SK-MEL-5 (cell line): ENCODE data around the gene NEU2. TPM values are rescaled to one million over a fixed set of nuclear protein-coding genes. Genes with fewer than 3 reads are reported as not detected.

ENCODE experiments used
- DNase-seq: peaks from one replicate; pipeline ENCODE4 v3.0.0-alpha.2; 2016; ENCODE audit warnings: low read depth, low spot score
- in situ Hi-C: cut with HindIII; loops from 2 replicates; pipeline ENCODE4 v1.10.0; 2016; ENCODE audit warnings: low sequenced_read_pairs, high pct_unique_total_duplicates, low pct_unique_long_range_greater_than_20kb
- polyA plus RNA-seq, 2 experiments: library from polyadenylated mRNA; depleted of rRNA; stranded (reverse); fragments of >200 nt; gene quantifications; 2 replicates each; pipeline ENCODE4 v1.2.3, GENCODE V29; 2015
- total RNA-seq: library from RNA; depleted of rRNA; stranded (reverse); fragments of >200 nt; shearing (Covaris generic); gene quantifications from 2 replicates; pipeline ENCODE4 v1.2.3, GENCODE V29; 2014; rRNA removed

Gene NEU2
- total RNA-seq, result not detected in 2 replicates
- not detected in 2 replicates for polyA plus RNA-seq (2015; cell fraction: cytosol; rRNA removed)
- not detected in 2 replicates for polyA plus RNA-seq (2015; cell fraction: nucleus; rRNA removed)

GRCh38 chr2:233032551-233033320 is at the start of gene NEU2:
NEU2 (plus strand) TSS chr2:233032672; CDS start chr2:233032672, 0 bp downstream.
- in situ Hi-C loops, result no loop called here
- no peak for DNase-seq

- DNase-seq, result no peak
- in situ Hi-C loops, result no loop called here
Observed at GRCh38 chr2:232982926-232983668, 49.4 kb upstream of the NEU2 start.

- DNase-seq, result no peak
- in situ Hi-C loops, result no loop called here
Observed at GRCh38 chr2:232983669-232984140, 48.8 kb upstream of the NEU2 start.

- DNase-seq, result no peak
- in situ Hi-C loops, result no loop called here
Observed at GRCh38 chr2:232984451-232985207, 47.8 kb upstream of the NEU2 start.

GRCh38 chr2:232986155-232986554 is 46.3 kb upstream of the NEU2 start:
- DNase-seq, result no peak
- in situ Hi-C loops, result no loop called here

GRCh38 chr2:232993231-232993821 is 39.1 kb upstream of the NEU2 start:
- DNase-seq, result no peak
- in situ Hi-C loops, result no loop called here

- DNase-seq, result no peak
- in situ Hi-C loops, result no loop called here
Observed at GRCh38 chr2:232994446-232994845, 38.0 kb upstream of the NEU2 start.

- in situ Hi-C loops, result no loop called here
- no peak for DNase-seq
Observed at GRCh38 chr2:232997749-232998665, 34.5 kb upstream of the NEU2 start.

GRCh38 chr2:232998666-232998985 is 33.8 kb upstream of the NEU2 start:
- in situ Hi-C loops, result no loop called here
- DNase-seq, result no peak

GRCh38 chr2:232999354-232999753 is 33.1 kb upstream of the NEU2 start:
- no peak for DNase-seq
- in situ Hi-C loops, result no loop called here

GRCh38 chr2:233000886-233001750 is 31.4 kb upstream of the NEU2 start:
- no peak for DNase-seq
- in situ Hi-C loops, result no loop called here

GRCh38 chr2:233002829-233003657 is 29.4 kb upstream of the NEU2 start:
- DNase-seq, result no peak
- in situ Hi-C loops, result no loop called here

- DNase-seq, result no peak
- in situ Hi-C loops, result no loop called here
Observed at GRCh38 chr2:233003658-233004555, 28.6 kb upstream of the NEU2 start.

GRCh38 chr2:233005096-233005495 is 27.4 kb upstream of the NEU2 start:
- DNase-seq, result no peak
- in situ Hi-C loops, result no loop called here
